ACC112 (cell line): ENCODE results near the gene GAB1.

Source experiments
- H2AFZ ChIP-seq: fragments of 200-600 bp; sonication (generic); one replicate; pipeline ENCODE4 v1.6.0; 2017; ENCODE audit warnings: antibody characterized with exemption, low read length; ENCODE audit not compliant: unreplicated experiment
- H3K27ac ChIP-seq: fragments of 200-600 bp; sonication (generic); 2 replicates; pipeline ENCODE4 v1.5.1; 2014; ENCODE audit warnings: low read depth, mild to moderate bottlenecking, antibody characterized with exemption, low read length, moderate library complexity
- H3K27me3 ChIP-seq: fragments of 200-600 bp; sonication (generic); 2 replicates; pipeline ENCODE4 v1.6.1; 2014; ENCODE audit warnings: mild to moderate bottlenecking, antibody characterized with exemption, low read length, moderate library complexity, mixed read lengths; ENCODE audit not compliant: insufficient read depth
- H3K36me3 ChIP-seq: fragments of 200-600 bp; sonication (generic); 2 replicates; pipeline ENCODE4 v1.6.1; 2016; ENCODE audit warnings: mild to moderate bottlenecking, antibody characterized with exemption, low read length, moderate library complexity, mixed read lengths; ENCODE audit not compliant: insufficient read depth
- H3K4me1 ChIP-seq: fragments of 200-600 bp; sonication (generic); one replicate; pipeline ENCODE4 v1.6.1; 2016; ENCODE audit warnings: low read length, mixed read lengths; ENCODE audit not compliant: insufficient read depth, unreplicated experiment, control insufficient read depth
- H3K4me3 ChIP-seq: fragments of 200-600 bp; sonication (generic); 2 replicates; pipeline ENCODE4 v1.5.1; 2014; ENCODE audit warnings: mild to moderate bottlenecking, low read depth, low read length
- H3K79me2 ChIP-seq: fragments of 200-600 bp; sonication (generic); one replicate; pipeline ENCODE4 v1.6.0; 2016; ENCODE audit warnings: low read length; ENCODE audit not compliant: control insufficient read depth, unreplicated experiment, insufficient read depth

GAB1 gene

DNA sequence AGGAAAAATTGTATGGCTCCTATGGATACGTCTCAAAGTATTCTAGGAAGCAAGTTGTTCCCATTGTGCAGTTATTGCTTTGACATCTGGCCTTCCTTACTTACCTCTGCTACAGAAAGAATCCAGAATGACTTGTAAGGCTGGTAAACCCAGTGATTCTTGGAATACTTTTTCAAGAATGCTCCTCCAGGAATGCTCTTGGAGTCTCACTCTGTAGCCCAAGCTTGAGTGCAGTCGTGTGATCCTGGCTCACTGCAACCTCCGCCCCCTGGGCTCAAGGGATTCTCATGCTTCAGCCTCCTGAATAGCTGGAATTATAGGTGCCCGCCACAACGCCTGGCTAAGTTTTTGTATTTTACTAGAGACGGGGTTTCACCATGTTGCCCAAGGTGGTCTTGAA, 38.1 kb downstream of the GAB1 start:
- no peak overlapping the region for H2AFZ ChIP-seq
- no peak overlapping the region for H3K4me3 ChIP-seq
- no peak overlapping the region for H3K27ac ChIP-seq
- no peaks in the 10 kb centered on the region for H3K4me1 ChIP-seq
- no peaks in the 10 kb centered on the region for H3K36me3 ChIP-seq
- H3K27me3 ChIP-seq = no peaks in the 10 kb centered on the region
- H3K79me2 ChIP-seq = peaks cover 10% of the 10 kb centered on the region

DNA sequence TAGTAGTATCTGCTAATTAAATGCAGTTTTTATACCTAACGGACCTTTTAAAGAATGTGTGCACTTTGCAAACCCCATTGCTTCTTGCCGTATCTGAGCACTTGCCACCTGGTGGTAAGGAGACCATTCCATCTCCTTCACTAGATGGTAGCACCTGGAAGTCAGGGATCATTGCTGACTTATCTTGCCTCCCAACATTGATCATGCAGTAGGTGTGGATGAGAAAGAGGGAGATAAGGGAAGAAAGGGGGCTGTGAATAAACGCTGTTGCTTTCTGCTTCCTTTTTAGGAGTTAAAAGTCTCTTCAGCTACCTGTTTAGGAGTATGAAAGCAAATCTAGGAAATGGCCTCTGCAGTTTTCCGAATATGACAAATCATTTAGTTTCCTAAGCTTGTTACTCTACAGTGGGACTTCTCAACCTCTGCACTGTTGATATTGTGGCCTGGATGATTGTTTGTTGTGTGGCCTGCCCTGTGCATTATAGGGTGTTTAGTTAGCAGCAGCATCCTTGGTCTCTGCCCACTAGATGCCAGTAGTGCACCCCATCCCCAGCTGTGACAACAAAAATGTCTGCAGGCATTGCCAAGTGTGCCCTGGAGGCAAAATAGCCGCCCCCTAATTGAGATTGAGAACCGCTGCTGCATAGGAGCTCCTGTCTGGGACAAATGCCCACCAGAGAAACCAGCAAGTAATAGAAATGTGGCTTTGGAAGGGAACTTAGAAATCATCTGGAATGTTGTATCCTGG, 38.8 kb downstream of the GAB1 start:
- Histone ChIP-seq H3K4me3 (no peak overlapping the region), H3K4me1 (no peaks in the 10 kb centered on the region), H2AFZ (no peak overlapping the region), H3K79me2 (peaks cover 4% of the 10 kb centered on the region), H3K36me3 (no peaks in the 10 kb centered on the region), H3K27ac (no peak overlapping the region), H3K27me3 (no peaks in the 10 kb centered on the region)

- Histone ChIP-seq H3K27ac (no peak overlapping the region), H3K79me2 (peaks cover 8% of the 10 kb centered on the region), H3K4me3 (no peak overlapping the region), H3K36me3 (no peaks in the 10 kb centered on the region), H2AFZ (no peak overlapping the region), H3K27me3 (no peaks in the 10 kb centered on the region), H3K4me1 (peaks cover 16% of the 10 kb centered on the region)
Measured at GRCh38 chr4:143377611-143378099, 41.0 kb downstream of the GAB1 start.

DNA sequence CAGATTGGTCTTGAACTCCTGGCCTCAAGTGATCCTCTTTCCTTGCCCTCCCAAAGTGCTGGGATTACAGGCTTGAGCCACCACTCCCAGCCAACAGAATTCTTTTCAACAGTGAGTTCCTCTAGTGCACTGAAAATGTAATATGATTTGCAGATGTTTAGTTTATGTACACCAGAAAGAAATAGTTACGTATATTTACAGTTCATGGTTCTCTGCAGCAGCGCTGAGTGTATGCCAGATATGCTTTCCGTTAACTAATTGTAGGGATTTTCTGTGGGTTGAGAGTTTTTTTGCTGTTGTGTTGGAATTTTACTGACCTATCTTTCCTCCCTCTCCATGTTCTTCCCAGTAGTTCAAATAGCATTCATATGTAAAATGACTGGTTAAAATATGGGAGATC, 44.0 kb downstream of the GAB1 start:
- H3K79me2 ChIP-seq = peaks cover 6% of the 10 kb centered on the region
- no peaks in the 10 kb centered on the region for H3K27me3 ChIP-seq
- no peak overlapping the region for H3K4me3 ChIP-seq
- peaks cover 31% of the 10 kb centered on the region for H3K4me1 ChIP-seq
- no peak overlapping the region for H2AFZ ChIP-seq
- no peak overlapping the region for H3K27ac ChIP-seq
- H3K36me3 ChIP-seq = no peaks in the 10 kb centered on the region

DNA sequence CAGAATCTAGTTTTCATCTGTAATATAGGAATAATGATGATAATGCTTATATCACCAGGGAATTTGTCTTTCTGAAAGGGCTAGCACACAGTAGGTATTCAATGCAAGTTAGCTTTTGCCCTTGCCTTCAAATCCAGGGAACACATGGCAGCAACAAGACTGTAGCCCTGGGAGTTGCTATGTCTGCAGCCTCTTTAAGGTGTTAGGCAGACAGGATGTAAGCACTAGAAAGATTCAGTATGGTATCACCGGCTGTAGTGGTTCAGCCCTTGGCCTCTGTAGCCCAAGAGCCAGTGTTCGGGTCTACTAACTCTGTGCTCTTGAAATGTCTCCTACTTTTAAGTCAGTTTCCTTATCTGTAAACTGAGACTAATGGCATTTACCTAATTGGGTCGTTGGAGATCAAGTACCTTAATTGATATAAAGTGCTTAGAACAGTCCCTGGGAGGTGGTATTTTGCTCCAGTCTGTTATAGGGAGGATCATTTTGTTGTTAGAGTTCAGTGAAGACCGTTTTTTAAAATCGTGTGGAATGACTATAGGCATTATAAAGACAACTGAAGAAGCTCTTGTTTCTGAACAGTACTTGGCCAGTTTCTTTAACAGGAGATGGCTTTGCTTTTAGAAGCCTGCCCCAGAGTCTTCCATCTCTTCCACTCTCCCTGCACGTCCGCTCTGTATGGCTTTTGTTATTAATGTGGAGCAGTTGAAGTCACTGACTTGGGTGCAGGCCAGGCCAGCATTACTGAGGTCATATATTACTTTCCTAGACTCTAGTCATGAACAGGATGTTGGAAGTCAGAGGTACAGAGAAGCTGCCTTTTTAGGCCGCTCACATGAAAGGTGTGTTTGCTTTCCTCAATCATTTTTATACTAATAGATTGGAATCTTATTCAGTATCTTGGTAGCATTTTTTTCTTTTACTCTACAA, 44.8 kb downstream of the GAB1 start:
- Histone ChIP-seq H3K4me3 (peak overlapping the region; percentile 52), H3K27ac (peak overlapping the region; percentile 50), H3K79me2 (peaks cover 6% of the 10 kb centered on the region), H3K36me3 (no peaks in the 10 kb centered on the region), H3K27me3 (no peaks in the 10 kb centered on the region), H3K4me1 (peaks cover 31% of the 10 kb centered on the region), H2AFZ (peak overlapping the region; percentile 9)

DNA sequence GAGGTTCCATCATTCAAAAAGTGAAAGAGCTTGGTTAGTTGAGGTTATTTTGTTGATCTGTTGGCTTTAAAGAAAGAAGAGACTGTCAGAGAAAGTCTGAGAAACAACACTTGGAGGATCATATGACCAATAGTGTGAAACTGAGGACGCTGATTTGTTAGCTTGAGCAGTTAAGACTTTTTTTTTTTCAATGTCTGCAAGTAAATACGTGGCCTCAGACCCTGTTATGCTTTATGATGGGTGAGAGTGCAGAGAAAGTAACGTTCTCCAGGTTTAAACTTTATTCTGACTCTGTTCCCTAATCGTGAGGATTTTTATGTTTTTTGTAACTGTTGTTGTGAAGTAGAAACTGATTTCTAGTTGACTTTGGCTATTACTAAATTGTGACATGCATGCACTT, 45.9 kb downstream of the GAB1 start:
- peaks cover 31% of the 10 kb centered on the region for H3K4me1 ChIP-seq
- H3K4me3 ChIP-seq = peak overlapping the region; percentile 52
- no peaks in the 10 kb centered on the region for H3K36me3 ChIP-seq
- H3K79me2 ChIP-seq = peaks cover 6% of the 10 kb centered on the region
- H3K27me3 ChIP-seq = no peaks in the 10 kb centered on the region
- peak overlapping the region; percentile 50 for H3K27ac ChIP-seq
- peak overlapping the region; percentile 66 for H2AFZ ChIP-seq

GRCh38 chr4:143383005-143383574, 46.4 kb downstream of the GAB1 start:
- Histone ChIP-seq H3K27me3 (no peaks in the 10 kb centered on the region), H3K27ac (peak overlapping the region; percentile 50; the same call in 1 of the 2 replicates), H3K4me3 (peak overlapping the region; percentile 52), H3K4me1 (peaks cover 31% of the 10 kb centered on the region), H3K36me3 (no peaks in the 10 kb centered on the region), H3K79me2 (peaks cover 6% of the 10 kb centered on the region), H2AFZ (peak overlapping the region; percentile 66)

DNA sequence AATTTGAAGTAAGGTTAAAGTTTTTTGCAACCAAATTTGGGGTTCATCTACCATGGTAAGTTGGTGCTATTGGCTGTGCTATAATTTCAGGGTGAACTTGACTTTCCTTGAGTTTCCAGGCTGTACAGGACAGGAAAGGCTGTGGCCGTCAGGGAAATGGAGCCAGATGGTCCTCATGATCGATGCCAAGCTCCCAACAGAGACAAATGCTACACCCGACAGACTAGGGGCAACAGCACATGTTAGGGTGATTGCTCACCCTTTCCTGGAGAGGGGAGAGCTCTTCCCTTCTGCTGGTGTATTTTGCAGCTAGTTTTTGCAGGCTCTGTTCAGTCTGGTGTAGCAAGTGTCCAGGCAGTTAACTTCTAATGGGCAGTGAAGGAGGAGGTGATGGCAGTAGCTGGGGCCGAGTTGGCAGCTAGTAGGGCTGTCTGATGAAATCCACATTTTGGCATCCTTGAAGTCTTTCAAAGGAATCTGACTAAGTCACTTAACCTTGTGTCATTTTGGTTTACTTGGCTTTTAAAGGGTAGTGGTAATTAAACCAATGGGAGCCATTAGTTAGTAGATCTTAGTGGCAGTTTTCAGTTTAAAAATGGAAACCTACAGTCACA, 47.8 kb downstream of the GAB1 start:
- H3K4me1 ChIP-seq = peaks cover 39% of the 10 kb centered on the region
- H3K27ac ChIP-seq = no peak overlapping the region
- H3K36me3 ChIP-seq = no peaks in the 10 kb centered on the region
- peaks cover 6% of the 10 kb centered on the region for H3K79me2 ChIP-seq
- peak overlapping the region; percentile 18; the same call in 1 of the 2 replicates for H3K4me3 ChIP-seq
- no peak overlapping the region for H2AFZ ChIP-seq
- H3K27me3 ChIP-seq = no peaks in the 10 kb centered on the region

DNA sequence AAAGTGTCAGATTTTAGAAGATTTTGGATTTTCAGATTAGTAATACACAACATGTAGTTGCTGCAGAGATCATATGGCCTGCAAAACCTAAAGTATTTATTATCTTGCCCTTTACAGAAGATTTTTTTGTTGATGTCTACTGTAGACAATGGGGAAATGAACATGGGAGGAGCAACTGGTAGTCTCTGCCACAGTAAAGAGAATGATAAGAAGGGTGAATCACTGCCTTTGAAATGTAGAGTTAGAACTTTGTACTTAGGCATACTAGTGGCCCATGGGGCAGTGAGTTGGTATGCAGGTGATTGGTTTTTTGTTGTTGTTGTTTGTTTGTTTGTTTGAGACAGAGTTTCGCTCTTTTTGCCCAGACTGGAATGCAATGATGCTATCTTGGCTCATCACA, 50.1 kb downstream of the GAB1 start:
- H3K27ac ChIP-seq = no peak overlapping the region
- no peaks in the 10 kb centered on the region for H3K36me3 ChIP-seq
- no peaks in the 10 kb centered on the region for H3K27me3 ChIP-seq
- no peak overlapping the region for H3K4me3 ChIP-seq
- no peak overlapping the region for H2AFZ ChIP-seq
- peaks cover 45% of the 10 kb centered on the region for H3K4me1 ChIP-seq
- H3K79me2 ChIP-seq = peaks cover 5% of the 10 kb centered on the region

DNA sequence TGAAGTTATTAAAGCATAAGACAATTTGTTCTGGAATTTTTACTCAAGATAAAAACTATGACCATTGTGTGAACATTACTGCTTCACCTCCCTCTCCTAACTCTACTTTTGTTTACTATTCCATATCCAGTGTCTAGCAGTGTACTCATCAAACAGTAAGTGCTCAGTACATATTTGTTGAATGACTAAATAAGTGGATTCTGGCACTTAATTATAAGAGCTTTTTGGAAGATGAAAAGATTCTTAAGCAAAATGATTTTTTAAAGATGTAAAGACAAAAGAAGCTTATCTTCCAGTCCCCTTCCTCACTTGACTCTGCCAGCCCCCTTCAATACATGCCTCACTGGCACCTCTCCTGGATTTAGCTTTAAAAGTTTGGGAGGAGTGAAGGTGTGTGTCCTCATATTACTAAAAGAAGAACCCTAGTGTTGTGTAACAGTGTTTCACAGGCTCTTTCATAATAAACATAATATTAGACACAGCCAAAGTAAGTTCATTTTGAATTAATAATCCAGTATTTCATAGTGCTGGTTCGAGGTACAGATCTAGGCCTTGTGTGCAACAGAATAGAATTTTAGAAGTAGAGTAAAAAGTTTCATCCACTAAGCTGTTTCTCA, 53.0 kb downstream of the GAB1 start:
- peaks cover 25% of the 10 kb centered on the region for H3K4me1 ChIP-seq
- H3K27ac ChIP-seq = 0 out of 2 replicates have a peak overlapping the region, but pooled peaks have one; percentile 6
- H3K27me3 ChIP-seq = no peaks in the 10 kb centered on the region
- no peak overlapping the region for H2AFZ ChIP-seq
- H3K79me2 ChIP-seq = peaks cover 7% of the 10 kb centered on the region
- no peak overlapping the region for H3K4me3 ChIP-seq
- no peaks in the 10 kb centered on the region for H3K36me3 ChIP-seq
